ENCODE data around the gene FSTL5. TPM values are rescaled to one million over a fixed set of nuclear protein-coding genes. Genes with fewer than 3 reads are reported as not detected.

FSTL5 gene
- total RNA-seq, 1 experiment from 2014 or later: not detected

DNA sequence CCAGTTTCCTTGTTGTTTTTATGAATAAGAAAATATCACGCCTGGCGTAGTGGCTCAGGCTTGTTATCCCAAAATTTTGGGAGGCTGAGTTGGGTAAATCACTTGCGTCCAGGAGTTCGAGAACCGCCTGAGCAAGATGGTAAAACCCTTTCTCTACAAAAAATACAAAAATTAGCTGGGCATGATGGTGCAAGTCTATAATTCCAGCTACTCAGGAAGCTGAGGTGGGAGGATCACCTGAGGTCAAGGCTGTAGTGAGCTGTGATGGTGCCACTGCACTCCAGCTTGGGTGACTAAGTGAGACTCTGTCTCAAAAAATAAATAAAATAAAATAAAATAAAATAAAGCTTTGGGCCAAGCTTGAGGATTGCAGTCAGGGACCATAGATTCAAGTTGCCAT is 827.2 kb downstream of the FSTL5 start:
- no peak overlapping the region for H3K27ac ChIP-seq (ENCODE audit: low read depth, low read length)
- no peak overlapping the region for H3K9ac ChIP-seq (ENCODE audit: low read length)
- no peaks in the 10 kb centered on the region for H3K4me1 ChIP-seq (ENCODE audit: control insufficient read depth in 1 of 2, insufficient read depth in 2 of 2, low read length in 2 of 2)
- H3K4me3 ChIP-seq (replicated peaks in 1 of 2; ENCODE audit: low read depth in 1 of 2, low read length in 2 of 2): no peak overlapping the region
- no peaks in the 10 kb centered on the region for H3K79me2 ChIP-seq (ENCODE audit: insufficient read depth, low read length)
- H3K36me3 ChIP-seq (ENCODE audit: control insufficient read depth in 1 of 2, insufficient read depth in 2 of 2, low read length in 2 of 2): no peaks in the 10 kb centered on the region
- H3K9me3 ChIP-seq (ENCODE audit: control insufficient read depth in 1 of 2, insufficient read depth in 1 of 2, low read depth in 1 of 2, low read length in 2 of 2): no peaks in the 10 kb centered on the region
- intact Hi-C loops (cut with micrococcal nuclease): no loop called here
- no peaks in the 10 kb centered on the region for H4K20me1 ChIP-seq (ENCODE audit: insufficient read depth)
- POLR2A ChIA-PET: no interaction called here
- H3K27me3 ChIP-seq (ENCODE audit: insufficient read depth, low read length): no peaks in the 10 kb centered on the region
- H3K4me2 ChIP-seq (ENCODE audit: low read length): no peak overlapping the region
- DNase-seq (ENCODE audit: low read depth, low spot score) (no peak), ATAC-seq (no peak)
- RAD21 ChIA-PET (ENCODE audit: low non-redundant PET in 1 of 2, low total read pairs in 2 of 2, uncharacterized antibody in 2 of 2, unreplicated experiment in 2 of 2): no interaction called here
- CTCF ChIA-PET: no interaction called here
- TF ChIP-seq TCF7L2 (IDR thresholded peaks at IDR 0.05; ENCODE audit: borderline replicate concordance, extremely low read depth, insufficient read depth, insufficient read length) (no peak), ZNF274 (IDR thresholded peaks at IDR 0.05; ENCODE audit: low read depth, low read length) (no peak)
- no peak overlapping the region for H2AFZ ChIP-seq (ENCODE audit: low read depth, low read length, poor library complexity, severe bottlenecking)
- BruUV-seq (replicated peaks): no TSS peak
- no peaks in the 10 kb centered on the region for H3K9me2 ChIP-seq (ENCODE audit: insufficient read depth)

DNA sequence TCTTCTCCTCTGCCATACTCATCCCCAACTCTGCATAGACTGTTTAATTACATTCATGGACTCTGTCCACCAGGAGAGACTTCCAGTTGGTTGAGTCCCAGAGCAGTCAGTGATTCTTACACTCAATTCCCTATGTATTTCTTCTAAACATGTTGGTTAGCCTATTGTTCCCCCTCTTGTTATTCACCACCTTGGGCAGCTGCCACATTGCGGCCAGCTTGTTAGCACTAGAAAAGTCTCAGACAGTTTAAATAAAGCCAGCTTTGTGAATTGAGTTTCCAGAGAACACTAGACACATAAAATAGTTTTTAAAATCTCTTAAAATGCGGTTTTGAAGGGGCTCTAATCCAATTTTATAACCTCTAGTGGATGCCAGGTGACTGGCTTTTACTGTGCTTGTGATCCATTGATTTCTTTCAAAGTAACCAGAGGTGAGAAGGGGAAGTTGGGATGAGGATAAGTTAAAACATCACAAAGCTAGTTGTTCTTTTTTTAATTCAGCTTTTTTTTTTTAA is 827.7 kb downstream of the FSTL5 start:
- no peak for ATAC-seq
- Histone ChIP-seq H3K4me3 (replicated peaks in 1 of 2; ENCODE audit: low read depth in 1 of 2, low read length in 2 of 2) (no peak overlapping the region), H3K4me2 (ENCODE audit: low read length) (no peak overlapping the region), H3K9me2 (ENCODE audit: insufficient read depth) (no peaks in the 10 kb centered on the region), H3K27me3 (ENCODE audit: insufficient read depth, low read length) (no peaks in the 10 kb centered on the region), H3K27ac (ENCODE audit: low read depth, low read length) (no peak overlapping the region), H4K20me1 (ENCODE audit: insufficient read depth) (no peaks in the 10 kb centered on the region), H3K36me3 (ENCODE audit: control insufficient read depth in 1 of 2, insufficient read depth in 2 of 2, low read length in 2 of 2) (no peaks in the 10 kb centered on the region), H2AFZ (ENCODE audit: low read depth, low read length, poor library complexity, severe bottlenecking) (no peak overlapping the region), H3K4me1 (ENCODE audit: control insufficient read depth in 1 of 2, insufficient read depth in 2 of 2, low read length in 2 of 2) (no peaks in the 10 kb centered on the region), H3K9me3 (ENCODE audit: control insufficient read depth in 1 of 2, insufficient read depth in 1 of 2, low read depth in 1 of 2, low read length in 2 of 2) (no peaks in the 10 kb centered on the region), H3K9ac (ENCODE audit: low read length) (no peak overlapping the region), H3K79me2 (ENCODE audit: insufficient read depth, low read length) (no peaks in the 10 kb centered on the region)
- no TSS peak for BruUV-seq (replicated peaks)
- intact Hi-C loops (cut with micrococcal nuclease): no loop called here
- ChIA-PET CTCF (no interaction called here), RAD21 (ENCODE audit: low non-redundant PET in 1 of 2, low total read pairs in 2 of 2, uncharacterized antibody in 2 of 2, unreplicated experiment in 2 of 2) (no interaction called here), POLR2A (no interaction called here)
- no peak for TF ChIP-seq SP1 (IDR thresholded peaks at IDR 0.05; ENCODE audit: low read depth)
- no peak for TF ChIP-seq CEBPB (IDR thresholded peaks at IDR 0.05; ENCODE audit: low read depth)
- TF ChIP-seq EZH2phosphoT487 (IDR thresholded peaks at IDR 0.05; ENCODE audit: borderline replicate concordance): no peak
- TF ChIP-seq, protein P1, sequence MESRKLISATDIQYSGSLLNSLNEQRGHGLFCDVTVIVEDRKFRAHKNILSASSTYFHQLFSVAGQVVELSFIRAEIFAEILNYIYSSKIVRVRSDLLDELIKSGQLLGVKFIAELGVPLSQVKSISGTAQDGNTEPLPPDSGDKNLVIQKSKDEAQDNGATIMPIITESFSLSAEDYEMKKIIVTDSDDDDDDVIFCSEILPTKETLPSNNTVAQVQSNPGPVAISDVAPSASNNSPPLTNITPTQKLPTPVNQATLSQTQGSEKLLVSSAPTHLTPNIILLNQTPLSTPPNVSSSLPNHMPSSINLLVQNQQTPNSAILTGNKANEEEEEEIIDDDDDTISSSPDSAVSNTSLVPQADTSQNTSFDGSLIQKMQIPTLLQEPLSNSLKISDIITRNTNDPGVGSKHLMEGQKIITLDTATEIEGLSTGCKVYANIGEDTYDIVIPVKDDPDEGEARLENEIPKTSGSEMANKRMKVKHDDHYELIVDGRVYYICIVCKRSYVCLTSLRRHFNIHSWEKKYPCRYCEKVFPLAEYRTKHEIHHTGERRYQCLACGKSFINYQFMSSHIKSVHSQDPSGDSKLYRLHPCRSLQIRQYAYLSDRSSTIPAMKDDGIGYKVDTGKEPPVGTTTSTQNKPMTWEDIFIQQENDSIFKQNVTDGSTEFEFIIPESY (IDR thresholded peaks at IDR 0.05; ENCODE audit: extremely low read depth, insufficient replicate concordance, low read length): no peak
- no peak for TF ChIP-seq EZH2 (IDR thresholded peaks at IDR 0.05)
- TF ChIP-seq MAX (IDR thresholded peaks at IDR 0.05): no peak
- DNase-seq (ENCODE audit: low read depth, low spot score): no peak
